ENCODE data around the gene TMEM190.
"Not testable (repeated sequence)": the region's sequence is repeated elsewhere in the genome, so short reads cannot be mapped to it uniquely, and the experiment has no call there.

GRCh38 chr19:55421281-55421680 lies 44.7 kb downstream of the TMEM190 start:
- not testable (repeated sequence) for TF ChIP-seq CTCF (conservative IDR thresholded peaks at IDR 0.05); EZH2 (IDR thresholded peaks at IDR 0.05; ENCODE audit: low read depth)

Data from PC-9 (cell line).